Ascending aorta (tissue), 2 donors: ENCODE results near the gene SMAD5. TPM values are rescaled to one million over a fixed set of nuclear protein-coding genes. Genes with fewer than 3 reads are reported as not detected.

ENCODE experiments used
- DNase-seq, 2 donors: peaks; one replicate each; pipeline ENCODE4 v3.0.0-alpha.2; 2019; ENCODE audit warnings: low spot score in 2 of 2
- H3K27ac ChIP-seq, 2 donors: fragments of 200-600 bp; sonication (generic); one replicate each; pipeline ENCODE4 v1.5.1; 2016 to 2017; ENCODE audit warnings: mild to moderate bottlenecking in 1 of 2
- H3K27me3 ChIP-seq: fragments of 200-600 bp; sonication (generic); one replicate; pipeline ENCODE4 v1.5.1; 2017
- H3K36me3 ChIP-seq, 2 donors: fragments of 200-600 bp; sonication (generic); one replicate each; pipeline ENCODE4 v1.5.1; 2016
- H3K4me1 ChIP-seq, 2 donors: fragments of 200-600 bp; sonication (generic); one replicate each; pipeline ENCODE4 v1.5.1; 2016 to 2017; ENCODE audit warnings: mild to moderate bottlenecking in 1 of 2
- H3K4me3 ChIP-seq, 2 donors: fragments of 200-600 bp; sonication (generic); one replicate each; pipeline ENCODE4 v1.5.1; 2016 to 2017; ENCODE audit warnings: mild to moderate bottlenecking in 1 of 2
- H3K9me3 ChIP-seq, 2 donors: fragments of 200-600 bp; sonication (generic); one replicate each; pipeline ENCODE4 v1.5.1; 2016
- intact Hi-C: fragments of 100-400 bp; cut with DNase I; formaldehyde crosslinking; loops from one replicate; pipeline ENCODE4 v1.15.1; 2023
- total RNA-seq: library from RNA; depleted of rRNA; stranded (reverse); fragments of >200 nt; gene quantifications from one replicate; pipeline ENCODE4 v1.1.0, GENCODE V29; 2016
- TF ChIP-seq, protein P1 (sequence below), 3 experiments: fragments of 200-600 bp in 2 of 3; fragments of 450-650 bp in 1 of 3; sonication (generic) in 2 of 3; IDR thresholded peaks; one replicate each; pipeline ENCODE4 v1.5.1; 2016 to 2019; ENCODE audit warnings: antibody characterized with exemption in 3 of 3, mild to moderate bottlenecking in 1 of 3, moderate library complexity in 1 of 3

The SMAD5 gene
- total RNA-seq, 1 donor from 2014 or later = 23.8 TPM

DNA sequence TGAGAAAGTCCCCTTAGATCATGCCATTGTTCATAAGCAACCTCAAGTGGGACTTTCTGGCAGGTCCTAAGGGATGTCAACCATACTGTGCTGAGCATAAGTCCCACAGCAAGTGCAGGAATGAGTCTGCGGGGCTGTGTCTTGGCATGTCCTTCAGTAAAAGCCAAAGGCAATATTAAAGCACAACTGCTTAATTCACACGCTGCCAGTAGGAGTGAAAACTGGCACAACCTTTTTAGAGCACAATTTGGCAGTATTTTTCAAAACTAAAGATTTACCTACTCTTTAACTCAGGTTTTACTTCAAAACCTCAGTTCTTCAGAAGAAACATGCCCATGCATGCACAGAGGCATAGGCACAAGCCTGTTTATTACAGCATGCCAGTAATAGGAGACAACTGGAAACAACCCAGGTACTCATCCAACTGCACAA lies 24.4 kb upstream of the SMAD5 start:
- TF ChIP-seq, protein P1, sequence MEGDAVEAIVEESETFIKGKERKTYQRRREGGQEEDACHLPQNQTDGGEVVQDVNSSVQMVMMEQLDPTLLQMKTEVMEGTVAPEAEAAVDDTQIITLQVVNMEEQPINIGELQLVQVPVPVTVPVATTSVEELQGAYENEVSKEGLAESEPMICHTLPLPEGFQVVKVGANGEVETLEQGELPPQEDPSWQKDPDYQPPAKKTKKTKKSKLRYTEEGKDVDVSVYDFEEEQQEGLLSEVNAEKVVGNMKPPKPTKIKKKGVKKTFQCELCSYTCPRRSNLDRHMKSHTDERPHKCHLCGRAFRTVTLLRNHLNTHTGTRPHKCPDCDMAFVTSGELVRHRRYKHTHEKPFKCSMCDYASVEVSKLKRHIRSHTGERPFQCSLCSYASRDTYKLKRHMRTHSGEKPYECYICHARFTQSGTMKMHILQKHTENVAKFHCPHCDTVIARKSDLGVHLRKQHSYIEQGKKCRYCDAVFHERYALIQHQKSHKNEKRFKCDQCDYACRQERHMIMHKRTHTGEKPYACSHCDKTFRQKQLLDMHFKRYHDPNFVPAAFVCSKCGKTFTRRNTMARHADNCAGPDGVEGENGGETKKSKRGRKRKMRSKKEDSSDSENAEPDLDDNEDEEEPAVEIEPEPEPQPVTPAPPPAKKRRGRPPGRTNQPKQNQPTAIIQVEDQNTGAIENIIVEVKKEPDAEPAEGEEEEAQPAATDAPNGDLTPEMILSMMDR (IDR thresholded peaks at IDR 0.05) = no peak
- DNase-seq = no peak
- Histone ChIP-seq H3K9me3 (no peaks in the 10 kb centered on the region), H3K36me3 (no peaks in the 10 kb centered on the region), H3K4me1 (peaks cover 0 to 3% of the 10 kb centered on the region in 2 donors), H3K27me3 (no peaks in the 10 kb centered on the region), H3K4me3 (no peak overlapping the region), H3K27ac (no peak overlapping the region)
- intact Hi-C loops = no loop called here

DNA sequence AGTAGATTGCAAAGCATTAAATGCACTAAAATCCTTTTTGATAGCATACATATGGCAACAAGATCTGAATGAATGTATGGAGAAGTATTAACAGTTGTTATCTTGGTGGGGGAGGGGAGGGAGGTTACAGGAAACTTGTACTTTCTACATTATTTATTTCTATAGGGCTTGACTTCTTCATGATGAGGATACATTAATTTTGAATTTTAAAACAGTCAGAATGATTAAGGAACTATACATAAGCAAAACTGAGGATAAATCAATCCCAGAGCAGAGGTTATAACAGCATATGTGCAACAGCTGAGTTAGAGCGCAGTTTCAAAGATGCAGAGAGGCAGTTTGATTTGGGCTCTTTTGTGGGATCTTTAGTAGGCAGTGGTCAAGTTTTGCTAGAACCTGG lies 23.9 kb upstream of the SMAD5 start:
- no peak overlapping the region for H3K27ac ChIP-seq
- intact Hi-C loops = no loop called here
- no peaks in the 10 kb centered on the region for H3K9me3 ChIP-seq
- no peak for DNase-seq
- peaks cover 0 to 3% of the 10 kb centered on the region in 2 donors for H3K4me1 ChIP-seq
- no peaks in the 10 kb centered on the region for H3K27me3 ChIP-seq
- no peak overlapping the region for H3K4me3 ChIP-seq
- H3K36me3 ChIP-seq = no peaks in the 10 kb centered on the region
- TF ChIP-seq, protein P1 (IDR thresholded peaks at IDR 0.05) = no peak

DNA sequence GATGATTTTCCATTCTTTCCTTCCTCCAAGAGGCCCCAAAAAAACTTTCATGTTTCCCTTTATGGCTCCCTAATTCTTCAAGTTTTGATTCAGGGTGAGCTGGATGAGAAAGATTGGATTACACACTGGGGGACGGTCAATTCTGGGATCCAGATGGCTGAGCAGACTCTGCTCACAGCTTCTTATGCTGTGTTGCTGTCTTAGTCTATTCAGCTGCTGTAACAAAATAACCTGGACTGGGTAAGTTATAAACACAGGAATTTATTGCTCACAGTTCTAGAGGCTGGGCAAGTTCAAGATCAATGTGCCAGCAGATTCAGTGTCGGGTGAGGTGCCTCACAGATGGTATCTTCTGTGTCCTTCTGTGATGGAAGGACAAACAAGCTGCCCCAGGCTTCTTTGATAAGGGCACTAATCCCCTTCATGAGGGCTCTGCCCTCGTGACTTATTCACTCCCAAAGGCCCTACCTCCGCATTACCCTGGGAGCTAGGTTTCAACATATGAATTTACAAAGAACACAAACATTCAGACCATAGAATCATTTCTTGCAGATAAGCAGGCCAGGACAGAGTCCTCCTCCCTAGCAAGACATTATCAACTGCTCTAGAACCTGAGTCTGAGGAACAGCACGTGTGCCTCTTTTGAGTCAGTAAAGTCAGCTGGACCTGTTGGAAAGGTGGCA lies 23.1 kb upstream of the SMAD5 start:
- Histone ChIP-seq H3K36me3 (no peaks in the 10 kb centered on the region), H3K27ac (peak overlapping the region; percentile 14 to 46), H3K4me1 (peaks cover 0 to 3% of the 10 kb centered on the region in 2 donors), H3K27me3 (no peaks in the 10 kb centered on the region), H3K9me3 (no peaks in the 10 kb centered on the region), H3K4me3 (no peak overlapping the region)
- DNase-seq = no peak
- TF ChIP-seq, protein P1 (IDR thresholded peaks at IDR 0.05) = no peak
- intact Hi-C loops = no loop called here

DNA sequence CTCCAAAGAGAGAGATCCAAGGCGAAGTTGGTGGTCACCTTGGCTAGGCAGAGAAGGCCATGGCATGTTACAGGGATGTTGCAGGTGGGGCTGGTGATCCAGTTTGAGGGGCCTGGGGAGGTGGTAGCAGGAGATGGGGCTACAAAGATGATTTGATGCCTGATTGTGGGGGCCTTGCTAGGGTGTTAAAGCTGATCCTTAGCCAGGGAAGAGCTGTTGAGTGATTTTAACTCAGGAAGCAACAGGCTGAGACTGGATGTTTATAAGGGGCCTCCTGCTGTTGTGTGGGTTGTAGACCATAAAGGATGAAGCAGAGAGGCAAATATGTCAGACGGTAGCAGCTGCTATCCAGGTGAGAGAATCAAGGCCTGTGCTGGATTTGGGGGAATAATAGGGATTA lies 19.0 kb upstream of the SMAD5 start:
- no peak for DNase-seq
- Histone ChIP-seq H3K4me1 (no peaks in the 10 kb centered on the region), H3K9me3 (no peaks in the 10 kb centered on the region), H3K27me3 (no peaks in the 10 kb centered on the region), H3K4me3 (no peak overlapping the region), H3K36me3 (no peaks in the 10 kb centered on the region), H3K27ac (no peak overlapping the region)
- intact Hi-C loops = no loop called here
- TF ChIP-seq, protein P1 (IDR thresholded peaks at IDR 0.05) = no peak

DNA sequence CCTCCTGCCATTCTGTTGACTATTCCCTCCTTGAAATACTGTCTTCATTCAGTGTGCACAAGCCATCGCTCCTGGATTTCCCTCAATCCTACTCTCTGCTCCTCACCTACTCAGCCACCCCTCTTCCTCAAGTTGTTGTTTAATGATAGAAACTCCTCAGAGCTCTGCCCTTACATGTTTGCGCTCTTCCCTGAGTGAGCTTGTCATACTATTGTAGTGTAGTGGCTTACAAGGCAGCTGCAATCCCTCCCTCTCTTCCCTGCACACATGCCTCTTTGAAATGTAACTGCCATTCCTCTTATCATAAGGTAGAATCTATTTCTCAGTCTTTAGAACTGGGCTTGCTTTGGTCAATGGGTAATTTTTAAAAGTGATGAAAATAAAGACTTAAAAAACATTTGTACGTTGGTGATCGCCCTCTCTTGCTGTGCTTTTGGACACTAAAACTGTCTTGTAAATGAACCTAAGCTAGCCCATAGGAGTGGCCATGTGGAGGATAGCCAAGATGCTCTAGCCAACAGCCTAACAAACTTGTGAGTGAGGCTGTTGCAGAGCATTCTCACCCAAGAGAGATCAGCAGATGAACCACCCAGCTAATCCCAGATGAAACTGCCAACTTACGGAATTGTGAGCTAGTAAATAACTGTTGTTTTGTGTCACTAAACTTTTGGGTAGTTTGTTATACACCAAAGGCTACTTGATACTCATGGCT lies 18.1 kb upstream of the SMAD5 start:
- H3K4me1 ChIP-seq = no peaks in the 10 kb centered on the region
- no peak overlapping the region for H3K4me3 ChIP-seq
- no peaks in the 10 kb centered on the region for H3K9me3 ChIP-seq
- intact Hi-C loops = no loop called here
- H3K36me3 ChIP-seq = no peaks in the 10 kb centered on the region
- TF ChIP-seq, protein P1 (IDR thresholded peaks at IDR 0.05) = no peak
- no peaks in the 10 kb centered on the region for H3K27me3 ChIP-seq
- H3K27ac ChIP-seq = no peak overlapping the region
- no peak for DNase-seq
